ENCODE data around the gene STAC2. TPM values are rescaled to one million over a fixed set of nuclear protein-coding genes. Genes with fewer than 3 reads are reported as not detected.
A peak's percentile ranks its signal among the peaks of the same experiment; 100 is the strongest.

The STAC2 gene
- total and polyA plus RNA-seq, 2 of the 13 experiments (the other 11 are each of a cell fraction or from before 2014, with no cell fraction given): not detected

DNA sequence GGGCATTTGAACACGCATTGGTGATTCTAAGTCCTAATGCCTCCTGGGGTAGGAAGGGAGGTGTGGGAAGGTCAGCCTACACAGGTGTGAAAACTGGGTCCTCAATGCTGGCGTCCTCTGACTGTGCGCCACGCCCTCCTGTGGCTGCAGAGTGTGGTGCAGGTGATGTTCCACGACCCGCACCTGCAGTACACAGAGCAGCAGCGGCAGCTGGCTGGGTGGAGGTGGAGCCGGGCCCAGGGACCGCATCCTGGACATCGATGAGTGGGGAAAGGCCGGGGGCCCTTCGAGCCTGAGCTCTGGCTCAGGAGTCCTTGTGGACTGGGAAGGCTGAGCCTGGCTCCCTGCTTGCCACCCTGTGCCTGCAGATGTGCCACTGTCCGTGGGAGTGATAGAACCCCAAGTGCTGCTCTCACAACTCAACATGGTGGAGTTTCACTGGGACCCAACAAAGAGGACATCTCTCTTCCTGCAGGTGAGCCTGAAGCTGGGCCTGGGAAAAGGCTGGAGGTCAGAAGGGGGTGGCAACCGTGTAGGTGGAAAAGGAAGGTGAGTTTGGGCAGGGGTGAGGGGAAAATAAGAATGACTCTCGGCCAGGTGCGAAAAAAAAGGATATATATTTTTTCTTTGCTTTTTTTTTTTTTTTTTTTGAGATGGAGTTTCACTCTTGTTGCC lies 14.0 kb upstream of the STAC2 start (continued):
- TF ChIP-seq NRL (CRISPR knock-in tag; IDR thresholded peaks at IDR 0.05; ENCODE audit: borderline replicate concordance) (no peak), HHEX (CRISPR knock-in tag; IDR thresholded peaks at IDR 0.05) (no peak), ZNF547 (CRISPR knock-in tag; IDR thresholded peaks at IDR 0.05) (0 out of 2 replicates have a peak, but pooled peaks have one; percentile 19), KAT2B (IDR thresholded peaks at IDR 0.05; ENCODE audit: borderline replicate concordance, low read depth, low read length) (no peak), ZNF83 (CRISPR knock-in tag; IDR thresholded peaks at IDR 0.05; ENCODE audit: borderline replicate concordance) (no peak), HDAC2 (CRISPR knock-in tag; IDR thresholded peaks at IDR 0.05) (0 out of 2 replicates have a peak, but pooled peaks have one; percentile 28), CTCF (CRISPR knock-in tag; IDR thresholded peaks at IDR 0.05) (peak; percentile 92), ZNF263 (CRISPR knock-in tag; IDR thresholded peaks at IDR 0.05) (no peak), TCF7L2 (IDR thresholded peaks at IDR 0.05; ENCODE audit: low read depth, low read length) (no peak), MLLT10 (CRISPR knock-in tag; IDR thresholded peaks at IDR 0.05) (no peak), JUND (CRISPR knock-in tag; IDR thresholded peaks at IDR 0.05) (no peak), ZNF441 (CRISPR knock-in tag; IDR thresholded peaks at IDR 0.05; ENCODE audit: borderline replicate concordance) (no peak), PHF5A (CRISPR knock-in tag; IDR thresholded peaks at IDR 0.05; ENCODE audit: low read depth, unreplicated experiment) (no peak), ZNF768 (CRISPR knock-in tag; IDR thresholded peaks at IDR 0.05) (peak; percentile 46; the same call in 1 of the 2 replicates), ZNF691 (CRISPR knock-in tag; IDR thresholded peaks at IDR 0.05; ENCODE audit: borderline replicate concordance, low read depth) (peak; percentile 26; the same call in 1 of the 2 replicates), AHR (CRISPR knock-in tag; IDR thresholded peaks at IDR 0.05) (no peak), HINFP (CRISPR knock-in tag; IDR thresholded peaks at IDR 0.05; ENCODE audit: low read depth) (no peak), FOSL2 (CRISPR knock-in tag; IDR thresholded peaks at IDR 0.05) (0 out of 2 replicates have a peak, but pooled peaks have one; percentile 14), TAF1 (CRISPR knock-in tag; IDR thresholded peaks at IDR 0.05) (no peak), FOXJ3 (CRISPR knock-in tag; IDR thresholded peaks at IDR 0.05; ENCODE audit: borderline replicate concordance) (no peak), EP300 (IDR thresholded peaks at IDR 0.05; ENCODE audit: low read depth in 2 of 2, low read length in 2 of 2) (no peak), EP300 (CRISPR knock-in tag; IDR thresholded peaks at IDR 0.05; ENCODE audit: borderline replicate concordance) (no peak), STAG1 (CRISPR knock-in tag; IDR thresholded peaks at IDR 0.05) (peak; percentile 45), ZNF24 (IDR thresholded peaks at IDR 0.05) (no peak)
- TF ChIP-seq, protein P1, sequence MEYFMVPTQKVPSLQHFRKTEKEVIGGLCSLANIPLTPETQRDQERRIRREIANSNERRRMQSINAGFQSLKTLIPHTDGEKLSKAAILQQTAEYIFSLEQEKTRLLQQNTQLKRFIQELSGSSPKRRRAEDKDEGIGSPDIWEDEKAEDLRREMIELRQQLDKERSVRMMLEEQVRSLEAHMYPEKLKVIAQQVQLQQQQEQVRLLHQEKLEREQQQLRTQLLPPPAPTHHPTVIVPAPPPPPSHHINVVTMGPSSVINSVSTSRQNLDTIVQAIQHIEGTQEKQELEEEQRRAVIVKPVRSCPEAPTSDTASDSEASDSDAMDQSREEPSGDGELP (IDR thresholded peaks at IDR 0.05; ENCODE audit: borderline replicate concordance, low read depth): peak; percentile 35; the same call in 1 of the 2 replicates
